DND-41 (cell line): ENCODE measurements around the gene CFAP70.
"Not testable (repeated sequence)": the region's sequence is repeated elsewhere in the genome, so short reads cannot be mapped to it uniquely, and the experiment has no call there.

ENCODE experiments used
- EZH2 ChIP-seq: IDR thresholded peaks from 3 replicates; pipeline ENCODE4 v1.6.1; 2012; ENCODE audit warnings: borderline replicate concordance, low read depth, mild to moderate bottlenecking, moderate library complexity, low read length, inconsistent platforms; ENCODE audit not compliant: severe bottlenecking
- TF ChIP-seq, protein P1 (sequence below): IDR thresholded peaks from 2 replicates; pipeline ENCODE4 v1.5.1; 2012; ENCODE audit warnings: borderline replicate concordance, low read length, moderate library complexity, mild to moderate bottlenecking; ENCODE audit not compliant: poor library complexity, severe bottlenecking; ENCODE audit errors: extremely low read depth

DNA sequence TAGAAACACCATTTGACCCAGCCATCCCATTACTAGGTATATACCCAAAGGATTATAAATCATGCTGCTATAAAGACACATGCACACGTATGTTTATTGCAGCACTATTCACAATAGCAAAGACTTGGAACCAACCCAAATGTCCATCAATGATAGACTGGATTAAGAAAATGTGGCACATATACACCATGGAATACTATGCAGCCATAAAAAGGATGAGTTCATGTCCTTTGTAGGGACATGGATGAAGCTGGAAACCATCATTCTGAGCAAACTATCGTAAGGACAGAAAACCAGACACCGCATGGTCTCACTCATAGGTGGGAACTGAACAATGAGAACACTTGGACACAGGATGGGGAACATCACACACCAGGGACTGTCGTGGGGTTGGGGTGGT, 35.7 kb upstream of the CFAP70 start:
- TF ChIP-seq, protein P1, sequence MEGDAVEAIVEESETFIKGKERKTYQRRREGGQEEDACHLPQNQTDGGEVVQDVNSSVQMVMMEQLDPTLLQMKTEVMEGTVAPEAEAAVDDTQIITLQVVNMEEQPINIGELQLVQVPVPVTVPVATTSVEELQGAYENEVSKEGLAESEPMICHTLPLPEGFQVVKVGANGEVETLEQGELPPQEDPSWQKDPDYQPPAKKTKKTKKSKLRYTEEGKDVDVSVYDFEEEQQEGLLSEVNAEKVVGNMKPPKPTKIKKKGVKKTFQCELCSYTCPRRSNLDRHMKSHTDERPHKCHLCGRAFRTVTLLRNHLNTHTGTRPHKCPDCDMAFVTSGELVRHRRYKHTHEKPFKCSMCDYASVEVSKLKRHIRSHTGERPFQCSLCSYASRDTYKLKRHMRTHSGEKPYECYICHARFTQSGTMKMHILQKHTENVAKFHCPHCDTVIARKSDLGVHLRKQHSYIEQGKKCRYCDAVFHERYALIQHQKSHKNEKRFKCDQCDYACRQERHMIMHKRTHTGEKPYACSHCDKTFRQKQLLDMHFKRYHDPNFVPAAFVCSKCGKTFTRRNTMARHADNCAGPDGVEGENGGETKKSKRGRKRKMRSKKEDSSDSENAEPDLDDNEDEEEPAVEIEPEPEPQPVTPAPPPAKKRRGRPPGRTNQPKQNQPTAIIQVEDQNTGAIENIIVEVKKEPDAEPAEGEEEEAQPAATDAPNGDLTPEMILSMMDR, result not testable (repeated sequence)
- TF ChIP-seq EZH2, result not testable (repeated sequence)
